Prostate gland (tissue), 2 donors: ENCODE data around the gene MLX. TPM values are rescaled to one million over a fixed set of nuclear protein-coding genes. Genes with fewer than 3 reads are reported as not detected.
"Not testable (repeated sequence)": the region's sequence is repeated elsewhere in the genome, so short reads cannot be mapped to it uniquely, and the experiment has no call there.

Source experiments
- DNase-seq: peaks from one replicate; pipeline ENCODE4 v3.0.0-alpha.2; 2019; ENCODE audit warnings: low spot score
- H3K27ac ChIP-seq, 2 donors: fragments of 200-600 bp; sonication (generic); 2 replicates each; pipeline ENCODE4 v1.5.1; 2017 to 2019
- H3K27me3 ChIP-seq: fragments of 200-600 bp; sonication (generic); replicated peaks from 2 replicates; pipeline ENCODE4 v1.5.1; 2019; ENCODE audit not compliant: insufficient read depth
- H3K36me3 ChIP-seq, 2 donors: fragments of 200-600 bp; sonication (generic); 1 replicate in 1 of 2; 2 replicates in 1 of 2; pipeline versions ENCODE4 v1.5.1 to v1.8.1; 2017 to 2019
- H3K4me1 ChIP-seq: fragments of 200-600 bp; sonication (generic); replicated peaks from 2 replicates; pipeline ENCODE4 v1.5.1; 2019
- H3K4me3 ChIP-seq, 2 donors: fragments of 200-600 bp; sonication (generic); 2 replicates each; pipeline ENCODE4 v1.5.1; 2017 to 2019
- H3K9me3 ChIP-seq: fragments of 200-600 bp; sonication (generic); 2 replicates; pipeline ENCODE4 v1.5.1; 2017
- POLR2A ChIP-seq: fragments of 450-650 bp; IDR thresholded peaks from one replicate; pipeline ENCODE4 v1.6.1; 2016; ENCODE audit warnings: antibody characterized with exemption, mild to moderate bottlenecking
- POLR2AphosphoS5 ChIP-seq: sonication (generic); formaldehyde crosslinking; IDR thresholded peaks from one replicate; pipeline ENCODE4 v1.6.1; 2017; ENCODE audit warnings: antibody characterized with exemption
- WGBS: methylation state at CpG from one replicate; pipeline ENCODE4 v1.1.5; 2018; 5-methylcytosine and 5-hydroxymethylcytosine counted together
- intact Hi-C: fragments of 100-400 bp; cut with DNase I; formaldehyde crosslinking; loops from one replicate; pipeline ENCODE4 v1.14.2; 2022
- total RNA-seq, 2 donors: library from RNA; depleted of rRNA; stranded (reverse); fragments of >200 nt; gene quantifications; one replicate each; pipeline ENCODE4 v1.1.0, GENCODE V29; 2016
- TF ChIP-seq, protein P1 (sequence below), 4 experiments: fragments of 200-600 bp in 2 of 4; fragments of 450-650 bp in 2 of 4; sonication (generic) in 2 of 4; IDR thresholded peaks; 1 replicate in 3 of 4; 2 replicates in 1 of 4; pipeline ENCODE4 v1.5.1; 2016 to 2019; ENCODE audit warnings: antibody characterized with exemption in 4 of 4, mild to moderate bottlenecking in 2 of 4, moderate library complexity in 2 of 4

Gene MLX
- total RNA-seq, 2 donors from 2014 or later = 28.1 to 52.3 TPM

- Histone ChIP-seq H3K4me1 (no peaks in the 10 kb centered on the region), H3K36me3 (no peaks in the 10 kb centered on the region), H3K27ac (no peak overlapping the region), H3K27me3 (no peaks in the 10 kb centered on the region), H3K4me3 (no peak overlapping the region), H3K9me3 (no peaks in the 10 kb centered on the region)
- TF ChIP-seq POLR2AphosphoS5 = no peak
- no peak for TF ChIP-seq POLR2A
- TF ChIP-seq, protein P1, sequence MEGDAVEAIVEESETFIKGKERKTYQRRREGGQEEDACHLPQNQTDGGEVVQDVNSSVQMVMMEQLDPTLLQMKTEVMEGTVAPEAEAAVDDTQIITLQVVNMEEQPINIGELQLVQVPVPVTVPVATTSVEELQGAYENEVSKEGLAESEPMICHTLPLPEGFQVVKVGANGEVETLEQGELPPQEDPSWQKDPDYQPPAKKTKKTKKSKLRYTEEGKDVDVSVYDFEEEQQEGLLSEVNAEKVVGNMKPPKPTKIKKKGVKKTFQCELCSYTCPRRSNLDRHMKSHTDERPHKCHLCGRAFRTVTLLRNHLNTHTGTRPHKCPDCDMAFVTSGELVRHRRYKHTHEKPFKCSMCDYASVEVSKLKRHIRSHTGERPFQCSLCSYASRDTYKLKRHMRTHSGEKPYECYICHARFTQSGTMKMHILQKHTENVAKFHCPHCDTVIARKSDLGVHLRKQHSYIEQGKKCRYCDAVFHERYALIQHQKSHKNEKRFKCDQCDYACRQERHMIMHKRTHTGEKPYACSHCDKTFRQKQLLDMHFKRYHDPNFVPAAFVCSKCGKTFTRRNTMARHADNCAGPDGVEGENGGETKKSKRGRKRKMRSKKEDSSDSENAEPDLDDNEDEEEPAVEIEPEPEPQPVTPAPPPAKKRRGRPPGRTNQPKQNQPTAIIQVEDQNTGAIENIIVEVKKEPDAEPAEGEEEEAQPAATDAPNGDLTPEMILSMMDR (IDR thresholded peaks at IDR 0.05) = no peak
- no peak for DNase-seq
- WGBS = 92% methylated on average over 7 of the region's 7 CpGs
- intact Hi-C loops = no loop called here
Measured at GRCh38 chr17:42603318-42603717, 36.4 kb downstream of the MLX start.

GRCh38 chr17:42607769-42608168 lies 40.9 kb downstream of the MLX start:
- H3K4me1 ChIP-seq = no peaks in the 10 kb centered on the region
- 27% methylated on average over 3 of the region's 3 CpGs for WGBS
- H3K9me3 ChIP-seq = no peaks in the 10 kb centered on the region
- DNase-seq = no peak
- no peak for TF ChIP-seq POLR2AphosphoS5
- TF ChIP-seq, protein P1 (IDR thresholded peaks at IDR 0.05) = no peak
- TF ChIP-seq POLR2A = no peak
- no peaks in the 10 kb centered on the region for H3K27me3 ChIP-seq
- H3K36me3 ChIP-seq = peaks cover 0 to 5% of the 10 kb centered on the region in 2 donors
- H3K27ac ChIP-seq = peak overlapping the region; percentile 92 to 93
- intact Hi-C loops = loop anchor here (5.0 kb wide), 2 partner anchors 50 to 70 kb away; partner anchors contain the start of genes PLEKHH3 and TUBG2
- peak overlapping the region in 1 of 2 donors; percentile 85 for H3K4me3 ChIP-seq

DNA sequence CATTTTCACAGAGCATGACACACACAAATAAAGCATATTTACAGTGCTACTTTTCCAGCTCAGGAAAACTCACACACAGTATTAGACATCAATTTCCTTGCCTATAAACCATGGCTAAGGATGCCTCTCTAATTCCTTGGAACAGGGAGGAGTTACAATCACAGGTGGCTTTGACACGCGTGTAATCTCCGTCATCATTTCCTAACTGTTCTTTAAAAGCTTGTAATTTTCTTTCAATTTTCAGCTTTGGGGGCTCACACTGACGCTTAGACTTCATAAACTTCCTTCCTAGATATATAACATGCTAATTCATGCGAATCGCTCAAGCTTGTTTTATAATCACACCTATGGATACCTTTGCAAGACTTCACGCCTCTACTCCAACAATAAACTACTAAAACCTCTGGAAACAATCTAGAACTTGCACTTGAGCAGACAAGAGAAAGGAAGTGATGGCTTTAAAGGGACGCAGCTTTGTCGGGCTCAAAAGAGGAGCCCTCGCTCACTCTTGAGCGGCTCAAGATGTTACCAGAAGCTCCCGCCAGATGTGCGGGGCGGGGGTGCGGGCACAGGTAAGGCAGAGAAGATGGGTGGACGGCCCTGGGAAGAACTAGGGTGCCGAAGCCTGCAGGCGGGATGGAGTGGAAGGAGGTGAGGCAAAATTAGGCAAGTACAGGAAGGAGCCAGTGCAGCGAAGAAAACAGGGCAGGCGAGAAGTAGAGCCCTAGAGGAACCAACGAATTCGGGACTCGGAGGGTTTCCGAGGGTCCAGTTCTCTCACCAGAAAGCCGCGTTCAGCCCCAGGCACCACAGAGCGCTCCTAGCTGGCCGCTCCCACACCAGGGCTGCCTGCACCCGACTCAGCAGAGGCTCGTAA lies 41.6 kb downstream of the MLX start:
- Histone ChIP-seq H3K4me1 (no peaks in the 10 kb centered on the region), H3K36me3 (peaks cover 0 to 5% of the 10 kb centered on the region in 2 donors), H3K9me3 (no peaks in the 10 kb centered on the region), H3K4me3 (peak overlapping the region; percentile 70 to 85), H3K27me3 (no peaks in the 10 kb centered on the region), H3K27ac (peak overlapping the region; percentile 92 to 93)
- DNase-seq = no peak
- intact Hi-C loops = loop anchor here (5.0 kb wide), 2 partner anchors 49 to 69 kb away; partner anchors contain the start of genes PLEKHH3 and TUBG2
- no peak for TF ChIP-seq POLR2AphosphoS5
- TF ChIP-seq, protein P1 (IDR thresholded peaks at IDR 0.05) = no peak
- no peak for TF ChIP-seq POLR2A
- under 1% methylated on average over 30 of the region's 30 CpGs for WGBS

DNA sequence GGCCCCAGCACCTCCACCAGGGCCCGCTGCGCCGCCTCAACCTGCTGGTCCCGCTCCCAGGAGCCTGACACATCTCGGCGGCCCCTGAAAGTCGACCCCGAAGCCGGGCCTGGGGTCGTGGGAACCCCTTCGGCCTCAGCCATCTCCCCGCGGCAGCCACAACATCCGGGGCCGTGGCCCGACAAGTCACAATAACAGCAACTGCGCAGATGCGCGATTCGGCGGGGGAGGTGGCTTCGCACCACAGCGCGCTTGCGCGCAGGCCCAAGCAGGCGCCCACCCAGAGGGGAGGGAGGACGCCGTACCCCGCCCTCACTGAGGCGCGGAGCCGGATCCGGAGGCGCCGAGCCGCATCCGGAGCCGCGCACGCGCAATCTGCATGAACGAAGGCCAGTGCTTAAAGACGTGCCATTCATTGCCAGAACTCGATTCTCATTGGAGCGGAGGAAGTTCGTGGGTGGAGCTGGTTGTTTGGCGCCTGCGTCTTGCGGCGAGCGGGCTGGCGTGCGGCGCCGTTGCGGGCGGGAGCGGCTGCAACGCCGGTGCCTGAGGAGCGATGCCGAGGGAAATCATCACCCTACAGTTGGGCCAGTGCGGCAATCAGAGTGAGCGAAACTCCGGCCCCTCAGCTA lies 42.4 kb downstream of the MLX start, which contains the start of the genes RETREG3 and TUBG1:
Gene RETREG3 (minus strand): TSS at position 193 of the 632 bp plus-strand sequence. CDS start 50 bp downstream, at position 143.
Gene TUBG1 (plus strand): TSS at position 502 of the 632 bp plus-strand sequence. CDS start 55 bp downstream, at position 557.
- peak within 1 kb of the TSS; percentile 92 to 93 for H3K27ac ChIP-seq
- intact Hi-C loops = loop anchor here (5.0 kb wide), 2 partner anchors 48 to 68 kb away; partner anchors contain the start of genes PLEKHH3 and TUBG2
- peak within 1 kb of the TSS; percentile 70 to 85 for H3K4me3 ChIP-seq
- H3K4me1 ChIP-seq = no peaks in the 10 kb centered on the region
- peak; percentile 98 for DNase-seq
- TF ChIP-seq POLR2A = peak; percentile 96
- TF ChIP-seq, protein P1 (IDR thresholded peaks at IDR 0.05) = peak in 2 of 4 experiments; percentile 33 to 45
- peak; percentile 99 for TF ChIP-seq POLR2AphosphoS5
- WGBS = under 1% methylated on average over 66 of the region's 66 CpGs
- H3K9me3 ChIP-seq = no peaks in the 10 kb centered on the region
- H3K27me3 ChIP-seq = no peaks in the 10 kb centered on the region
- peaks cover 0 to 5% of the 10 kb centered on the region in 2 donors for H3K36me3 ChIP-seq

GRCh38 chr17:42609814-42610801 lies 43.2 kb downstream of the MLX start:
- Histone ChIP-seq H3K27ac (peak overlapping the region; percentile 92 to 93), H3K4me3 (peak overlapping the region; percentile 70 to 85)
- intact Hi-C loops = loop anchor here (5.0 kb wide), 2 partner anchors 47 to 67 kb away; partner anchors contain the start of genes PLEKHH3 and TUBG2
- H3K4me1 ChIP-seq, DNase-seq, H3K27me3 ChIP-seq, H3K36me3 ChIP-seq, H3K9me3 ChIP-seq: not testable (repeated sequence)
- WGBS = 13% methylated on average over 33 of the region's 42 CpGs
